NCI-H146 treated with DMSO at 0.1 percent for 48 hours (cell line): ENCODE data around the gene SPG21.

Source experiments
- DNase-seq: peaks from one replicate; lab custom pipeline; 2025; ENCODE audit not compliant: unreplicated experiment; lab: John Stamatoyannopoulos, UW

Gene SPG21

DNA sequence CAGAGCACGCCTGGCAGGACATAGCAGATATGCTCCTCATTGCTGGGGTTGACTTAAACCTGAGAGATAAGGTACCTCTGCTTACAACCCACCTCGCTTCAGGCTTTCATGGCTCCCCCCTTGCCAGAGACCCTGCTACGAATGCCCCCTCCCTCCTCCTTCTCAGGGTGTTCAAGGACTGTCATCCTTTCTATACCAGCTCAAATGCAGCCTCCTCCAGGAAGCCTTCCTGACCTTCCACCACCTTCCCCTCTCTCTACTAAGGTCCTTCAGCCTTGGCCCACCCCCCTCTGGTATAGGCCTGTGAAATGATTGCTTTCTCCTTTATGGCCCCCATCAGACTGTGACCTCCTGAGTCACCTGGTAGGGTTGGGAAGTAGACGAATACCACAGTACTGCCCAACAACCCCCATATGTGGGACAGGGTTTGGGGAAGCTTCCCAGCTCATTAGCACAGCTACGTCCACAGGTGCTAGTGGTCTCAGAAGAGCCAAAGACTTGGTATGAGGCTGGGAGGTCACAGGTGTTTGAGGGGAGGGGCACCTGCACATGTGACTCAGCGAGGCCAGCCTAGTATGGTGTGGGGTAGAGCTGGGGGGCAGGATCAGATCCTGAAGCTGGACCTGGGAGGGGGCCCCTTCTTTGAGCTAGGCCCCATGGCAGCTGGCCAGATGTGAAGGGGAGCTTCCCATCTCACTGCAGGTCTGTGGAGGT is 46.0 kb downstream of the SPG21 start:
- DNase-seq = no peak

DNA sequence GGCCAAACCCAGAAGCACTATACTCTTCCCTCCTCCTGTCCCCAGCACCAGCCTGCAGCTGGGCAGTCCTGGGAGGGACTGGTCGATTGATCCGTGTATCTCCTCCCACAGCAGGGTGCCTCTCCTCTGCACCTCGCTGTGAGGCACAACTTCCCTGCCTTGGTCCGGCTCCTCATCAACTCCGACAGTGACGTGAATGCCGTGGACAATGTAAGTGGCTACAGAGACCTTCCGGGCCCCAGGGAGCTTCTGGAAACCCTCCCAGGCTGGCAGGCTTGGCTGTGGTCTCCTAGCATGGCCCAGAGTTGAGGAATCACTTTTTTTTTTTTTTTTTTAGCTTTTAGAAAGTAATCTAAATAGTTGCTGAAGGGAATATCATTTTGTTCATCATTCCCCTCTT is 47.4 kb downstream of the SPG21 start:
- no peak for DNase-seq

GRCh38 chr15:64938192-64938591 is 51.5 kb downstream of the SPG21 start:
- DNase-seq = peak; percentile 39

DNA sequence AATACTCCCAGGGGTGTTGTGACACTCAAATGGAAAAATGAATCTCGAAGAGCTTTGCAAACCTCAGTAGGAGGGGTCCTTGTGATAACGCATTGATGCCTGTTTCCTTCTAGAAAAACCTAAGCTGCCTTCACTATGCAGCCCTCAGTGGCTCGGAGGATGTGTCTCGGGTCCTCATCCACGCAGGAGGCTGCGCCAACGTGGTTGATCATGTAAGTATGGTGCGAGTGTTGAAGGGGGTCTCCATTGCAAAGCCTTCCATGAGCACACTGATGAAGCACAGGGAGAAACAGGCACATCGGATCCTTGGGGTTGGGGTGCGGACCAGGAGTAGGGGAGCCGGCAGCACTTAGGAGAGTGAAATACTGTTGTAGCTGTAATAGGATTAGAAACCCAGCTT is 55.7 kb downstream of the SPG21 start:
- no peak for DNase-seq

DNA sequence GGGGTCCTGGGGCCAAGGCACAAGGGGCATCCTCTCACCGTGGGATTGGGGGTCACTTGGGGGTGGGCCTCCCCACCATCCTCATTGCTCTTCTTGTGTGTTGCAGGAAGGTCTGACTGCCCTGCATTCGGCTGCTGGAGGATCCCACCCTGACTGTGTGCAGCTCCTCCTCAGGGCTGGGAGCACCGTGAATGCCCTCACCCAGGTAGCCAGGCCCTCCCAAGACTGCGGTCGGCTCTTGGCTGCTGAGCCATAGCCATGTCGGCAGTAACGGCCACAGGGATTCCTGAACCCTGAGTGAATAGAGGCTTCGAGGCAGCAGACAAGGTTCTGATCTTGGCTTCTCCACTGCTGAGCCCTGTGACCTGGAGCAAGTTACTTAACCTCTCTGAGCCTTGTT is 58.3 kb downstream of the SPG21 start:
- no peak for DNase-seq

GRCh38 chr15:64930778-64931371 is 58.8 kb downstream of the SPG21 start:
- no peak for DNase-seq

DNA sequence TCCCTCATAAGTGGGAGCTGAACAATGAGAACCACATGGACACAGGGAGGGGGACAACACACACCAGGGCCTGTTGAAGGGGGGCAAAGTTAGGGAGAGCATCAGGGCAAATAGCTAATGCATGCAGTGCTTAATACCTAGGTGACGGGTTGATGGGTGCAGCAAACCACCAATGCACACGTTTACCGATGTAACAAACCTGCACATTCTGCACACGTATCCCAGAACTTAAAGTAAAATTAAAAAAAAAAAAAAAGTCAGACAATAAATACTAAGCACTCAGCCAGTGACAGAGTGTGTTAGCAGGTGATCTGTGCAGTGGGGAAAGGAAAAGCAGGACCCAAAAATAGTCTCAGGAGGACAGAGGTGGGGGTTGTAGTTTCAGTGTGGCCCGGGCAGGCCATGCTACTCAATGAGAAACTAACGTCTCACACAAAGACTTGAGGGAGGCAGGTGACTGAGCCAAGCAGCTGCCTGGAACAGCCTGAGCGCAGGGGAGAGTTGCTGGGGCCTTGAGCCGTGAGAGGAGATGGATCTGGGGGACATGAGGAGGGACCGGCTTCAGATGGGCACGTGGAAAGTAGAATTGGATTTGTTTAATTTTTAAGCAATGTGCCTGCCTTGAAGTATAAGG is 59.6 kb downstream of the SPG21 start:
- no peak for DNase-seq

- no peak for DNase-seq
Observed at GRCh38 chr15:64928626-64929220, 61.0 kb downstream of the SPG21 start.

- no peak for DNase-seq
Observed at GRCh38 chr15:64926661-64927060, 63.1 kb downstream of the SPG21 start.

DNA sequence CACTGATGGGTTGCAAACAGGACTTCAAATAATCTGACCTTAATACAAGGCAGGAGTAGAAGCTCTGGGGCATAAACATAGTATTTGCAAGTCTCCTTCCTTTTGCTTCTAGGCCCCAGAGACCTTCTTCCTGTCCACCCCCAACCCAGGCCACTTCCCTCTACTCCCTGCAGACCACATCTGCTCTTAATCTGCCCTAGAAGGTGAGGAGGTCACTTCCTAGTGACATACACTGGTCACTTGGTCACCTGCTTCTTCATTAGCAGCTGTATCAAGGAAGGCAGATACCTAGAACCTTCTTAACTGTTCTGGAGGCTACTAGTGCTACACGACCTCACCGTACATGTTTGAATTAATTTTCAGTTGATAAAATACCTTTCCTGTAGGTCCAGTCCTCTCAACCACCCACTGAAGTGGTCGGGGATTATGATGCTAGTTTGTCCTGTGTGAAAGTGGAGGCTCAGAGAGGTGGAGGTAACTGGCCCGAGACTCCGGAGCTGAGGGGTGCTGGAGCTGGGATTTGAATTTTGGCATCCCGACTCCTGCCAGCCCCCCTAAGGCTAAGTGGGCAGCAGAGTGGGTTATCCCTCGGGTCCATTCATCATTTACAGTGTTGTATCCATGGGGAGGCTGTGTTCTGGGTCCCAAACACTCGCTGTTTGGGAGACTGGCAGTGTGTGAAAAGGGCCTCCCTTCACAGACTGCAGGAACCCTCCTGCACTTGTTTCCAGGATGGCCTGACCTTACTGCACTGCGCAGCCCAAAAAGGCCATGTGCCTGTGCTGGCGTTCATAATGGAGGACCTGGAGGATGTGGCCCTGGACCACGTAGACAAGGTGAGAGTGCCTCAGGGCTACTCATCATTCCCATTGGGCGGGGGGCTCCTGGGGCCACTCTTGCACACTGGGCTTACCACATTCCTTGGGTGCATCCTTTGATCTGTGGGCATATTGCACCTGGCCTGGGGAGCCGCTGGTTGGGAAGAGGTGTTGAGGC is 64.1 kb downstream of the SPG21 start:
- no peak for DNase-seq

DNA sequence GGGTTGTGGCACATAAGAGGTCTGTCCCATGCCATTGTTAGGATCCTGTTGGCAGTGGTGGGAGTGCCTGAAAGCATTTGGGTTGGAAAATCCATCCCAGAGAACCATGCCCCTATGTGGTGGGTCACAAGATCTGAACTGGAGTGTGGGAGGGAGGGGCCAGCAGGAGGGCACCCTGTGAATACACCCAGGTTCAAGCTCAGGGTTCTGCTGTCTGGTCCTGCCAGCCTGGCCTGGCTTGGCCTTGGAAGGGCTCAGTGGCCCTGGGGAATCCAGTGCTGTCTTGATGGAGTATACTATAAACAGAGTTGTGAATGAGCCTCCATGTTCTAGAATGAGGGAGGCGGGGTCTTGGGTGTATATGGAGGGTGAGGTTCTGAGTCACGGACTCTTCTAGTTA is 66.2 kb downstream of the SPG21 start:
- no peak for DNase-seq

DNA sequence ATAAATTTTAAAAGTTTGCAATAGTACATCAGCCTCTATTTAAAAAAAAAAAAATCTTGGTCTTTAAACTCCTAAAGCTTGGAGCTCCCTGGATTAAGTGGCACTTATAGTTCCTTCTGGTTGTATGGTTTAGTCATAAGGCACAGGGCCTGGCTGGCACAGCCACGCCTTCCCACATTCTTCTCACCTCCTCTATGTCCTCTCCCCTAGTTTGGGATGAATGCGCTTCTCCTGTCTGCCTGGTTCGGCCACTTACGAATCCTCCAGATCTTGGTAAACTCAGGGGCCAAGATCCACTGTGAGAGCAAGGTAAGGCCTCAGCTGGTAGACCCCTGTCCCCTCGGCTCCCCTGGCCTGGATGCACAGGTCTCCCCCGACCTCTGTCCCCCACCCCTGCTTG is 68.0 kb downstream of the SPG21 start:
- no peak for DNase-seq

GRCh38 chr15:64919721-64920120 is 70.0 kb downstream of the SPG21 start:
- DNase-seq = no peak

- DNase-seq = no peak
Observed at GRCh38 chr15:64917211-64917610, 72.5 kb downstream of the SPG21 start.

- DNase-seq = no peak
Observed at GRCh38 chr15:64916365-64916764, 73.3 kb downstream of the SPG21 start.

- no peak for DNase-seq
Observed at GRCh38 chr15:64915518-64916227, 74.0 kb downstream of the SPG21 start.
